ENCODE results near the gene SHB. TPM values are rescaled to one million over a fixed set of nuclear protein-coding genes. Genes with fewer than 3 reads are reported as not detected.
"Not testable (repeated sequence)": the region's sequence is repeated elsewhere in the genome, so short reads cannot be mapped to it uniquely, and the experiment has no call there.

Gene SHB
- total RNA-seq, 2 experiments from 2014 or later = 1.2 TPM

DNA sequence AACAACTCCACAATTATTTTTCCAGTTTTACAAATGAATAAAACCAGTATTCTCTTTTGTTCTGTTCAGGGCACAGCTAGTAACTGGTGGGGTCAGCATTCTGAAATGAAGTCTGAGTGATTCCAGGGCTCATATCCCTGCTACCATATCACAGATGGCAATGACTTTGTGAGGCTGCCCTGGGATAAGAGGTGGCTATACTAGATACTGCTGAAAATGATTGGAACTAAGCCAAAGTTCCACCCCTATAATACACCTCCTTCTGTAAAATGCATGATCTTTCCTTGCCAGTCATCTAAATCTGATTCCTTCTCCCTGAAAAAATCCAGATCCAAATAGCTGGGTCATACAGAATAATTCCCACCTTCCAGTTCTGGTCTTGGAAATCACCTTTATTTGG, 179.5 kb downstream of the SHB start:
- H3K27me3 Mint-ChIP-seq (ENCODE audit: low read depth) = no peaks in the 10 kb centered on the region
- no peak for DNase-seq
- H3K4me1 Mint-ChIP-seq (ENCODE audit: low read depth) = peaks cover 2% of the 10 kb centered on the region
- no peak overlapping the region for H3K27ac Mint-ChIP-seq
- H3K9me3 Mint-ChIP-seq = peaks cover 2% of the 10 kb centered on the region
- CTCF ChIA-PET = no interaction called here
- H3K4me3 Mint-ChIP-seq = no peak overlapping the region
- intact Hi-C loops (cut with micrococcal nuclease) = no loop called here
- peaks cover 45% of the 10 kb centered on the region for H3K36me3 Mint-ChIP-seq (ENCODE audit: low read depth)

DNA sequence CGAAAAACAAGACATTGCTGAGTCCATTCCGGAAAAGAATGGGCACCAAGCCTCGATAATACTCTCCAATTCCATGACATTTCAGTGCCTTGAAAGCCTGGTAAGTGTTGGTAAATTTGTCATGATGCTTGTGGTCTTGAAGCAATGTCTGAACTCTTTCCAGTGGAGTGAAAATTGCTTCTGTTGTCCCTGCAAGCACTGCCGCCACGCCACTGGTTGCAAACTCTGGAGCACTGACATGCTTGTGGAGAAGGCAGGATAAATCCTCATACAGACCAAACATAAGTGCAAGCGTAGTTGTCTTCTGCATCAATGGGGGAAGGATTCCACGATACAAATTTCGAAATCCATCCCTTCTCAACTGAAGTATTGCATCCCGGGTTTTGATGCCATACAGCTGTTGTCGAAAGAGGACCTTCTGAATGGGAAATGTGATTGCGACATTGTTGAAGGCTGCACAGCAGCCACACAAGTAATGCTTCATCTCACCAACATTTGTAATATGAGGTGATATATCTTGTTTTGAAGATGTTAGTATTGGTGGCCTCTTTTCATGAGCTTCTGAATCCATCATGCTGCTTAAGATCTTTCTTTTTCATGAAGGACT, 180.9 kb downstream of the SHB start:
- H3K4me1 Mint-ChIP-seq (ENCODE audit: low read depth); H3K27me3 Mint-ChIP-seq (ENCODE audit: low read depth); CTCF ChIA-PET; intact Hi-C loops (cut with micrococcal nuclease); H3K4me3 Mint-ChIP-seq; H3K27ac Mint-ChIP-seq; DNase-seq; H3K9me3 Mint-ChIP-seq: not testable (repeated sequence)
- H3K36me3 Mint-ChIP-seq (ENCODE audit: low read depth) = peaks cover 33% of the 10 kb centered on the region

DNA sequence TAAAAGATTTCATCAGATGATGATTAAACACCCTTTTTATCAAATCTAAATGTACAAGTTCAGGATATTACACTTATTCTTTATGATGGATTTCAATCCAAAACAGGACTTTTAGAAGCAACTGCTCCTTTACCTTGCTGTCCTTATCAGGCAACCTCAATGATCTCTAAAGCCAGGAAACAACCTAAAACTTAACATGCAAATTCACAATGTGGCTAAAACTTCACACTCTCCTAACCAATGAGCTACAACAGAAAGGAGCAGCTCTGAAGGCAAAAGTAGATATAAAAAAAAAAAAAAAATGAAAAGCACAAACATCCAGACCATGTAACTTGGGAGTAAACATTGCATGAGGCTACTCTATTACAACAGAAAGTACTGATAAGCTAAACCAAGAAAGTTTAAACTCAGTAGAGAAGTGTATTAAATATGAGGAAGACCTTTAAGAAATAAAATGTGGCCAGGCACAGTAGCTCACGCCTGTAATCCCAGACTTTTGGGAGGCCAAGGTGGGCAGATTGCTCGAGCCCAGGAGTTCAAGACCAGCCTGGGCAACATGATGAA, 188.0 kb downstream of the SHB start:
- no peak for DNase-seq
- no peak overlapping the region for H3K27ac Mint-ChIP-seq
- CTCF ChIA-PET = no interaction called here
- H3K9me3 Mint-ChIP-seq = no peaks in the 10 kb centered on the region
- intact Hi-C loops (cut with micrococcal nuclease) = no loop called here
- H3K36me3 Mint-ChIP-seq (ENCODE audit: low read depth) = peaks cover 30% of the 10 kb centered on the region
- H3K27me3 Mint-ChIP-seq (ENCODE audit: low read depth) = no peaks in the 10 kb centered on the region
- peaks cover 2% of the 10 kb centered on the region for H3K4me1 Mint-ChIP-seq (ENCODE audit: low read depth)
- no peak overlapping the region for H3K4me3 Mint-ChIP-seq

DNA sequence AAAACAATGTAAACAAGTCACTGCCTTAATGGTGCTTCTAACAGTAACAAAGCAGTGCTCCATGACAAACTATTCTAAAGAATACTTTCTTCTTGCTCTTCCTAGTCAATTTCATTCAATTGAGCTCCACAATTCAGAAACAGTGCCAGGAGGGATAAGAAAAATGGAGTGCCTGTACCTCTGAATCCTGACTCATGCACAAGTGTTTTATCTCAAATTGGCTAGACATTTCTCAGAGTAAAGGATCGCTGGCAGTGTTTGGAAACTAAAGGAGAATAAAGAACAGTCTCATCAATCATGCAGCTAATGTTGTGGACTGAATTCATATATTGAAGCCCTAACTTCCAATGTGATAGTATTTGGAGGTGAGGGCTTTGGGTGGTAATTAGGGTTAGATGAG, 192.7 kb downstream of the SHB start:
- no peak overlapping the region for H3K27ac Mint-ChIP-seq
- H3K4me3 Mint-ChIP-seq = no peak overlapping the region
- H3K9me3 Mint-ChIP-seq = no peaks in the 10 kb centered on the region
- H3K4me1 Mint-ChIP-seq (ENCODE audit: low read depth) = no peaks in the 10 kb centered on the region
- H3K36me3 Mint-ChIP-seq (ENCODE audit: low read depth) = peaks cover 21% of the 10 kb centered on the region
- CTCF ChIA-PET = no interaction called here
- no peaks in the 10 kb centered on the region for H3K27me3 Mint-ChIP-seq (ENCODE audit: low read depth)
- intact Hi-C loops (cut with micrococcal nuclease) = no loop called here
- DNase-seq = no peak

DNA sequence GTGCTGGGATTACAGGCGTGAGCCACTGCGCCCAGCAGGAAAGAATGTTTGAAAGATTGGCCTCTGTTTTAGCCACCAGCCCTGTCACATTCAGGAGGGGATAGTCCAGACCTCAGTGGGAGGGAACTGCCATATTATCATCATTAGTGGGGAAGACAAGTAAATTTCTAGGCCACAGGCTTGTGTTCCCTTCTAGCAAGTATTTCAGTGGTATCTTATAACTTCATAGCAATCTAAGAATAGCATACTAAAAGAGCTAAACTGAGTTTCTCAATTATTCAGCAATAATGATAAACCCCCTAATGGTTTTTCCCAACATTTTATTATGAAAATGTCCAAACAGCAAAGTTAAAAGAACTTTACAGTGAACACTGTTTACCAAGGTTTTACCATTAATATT, 195.1 kb downstream of the SHB start:
- CTCF ChIA-PET = no interaction called here
- no peaks in the 10 kb centered on the region for H3K9me3 Mint-ChIP-seq
- H3K4me1 Mint-ChIP-seq (ENCODE audit: low read depth) = no peaks in the 10 kb centered on the region
- intact Hi-C loops (cut with micrococcal nuclease) = no loop called here
- no peak for DNase-seq
- H3K27ac Mint-ChIP-seq = no peak overlapping the region
- no peaks in the 10 kb centered on the region for H3K27me3 Mint-ChIP-seq (ENCODE audit: low read depth)
- H3K4me3 Mint-ChIP-seq = no peak overlapping the region
- H3K36me3 Mint-ChIP-seq (ENCODE audit: low read depth) = peaks cover 14% of the 10 kb centered on the region

DNA sequence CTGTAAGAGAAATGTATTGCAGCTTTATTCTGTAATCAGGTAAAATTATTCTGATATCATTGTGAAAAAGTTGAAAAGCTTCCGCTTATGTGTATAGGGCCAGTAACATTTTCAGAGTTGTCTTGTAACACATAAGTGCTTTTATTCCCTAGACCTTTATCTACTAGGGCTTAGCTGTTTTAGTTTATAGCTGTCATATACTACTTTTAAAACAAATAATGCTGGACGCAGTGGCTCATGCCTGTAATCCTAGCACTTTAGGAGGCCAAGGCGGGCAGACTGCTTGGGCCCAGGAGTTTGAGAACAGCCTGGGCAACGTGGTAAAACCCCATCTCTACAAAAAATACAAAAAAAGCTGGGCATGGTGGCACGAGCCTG, 198.2 kb downstream of the SHB start:
- no peaks in the 10 kb centered on the region for H3K27me3 Mint-ChIP-seq (ENCODE audit: low read depth)
- H3K4me3 Mint-ChIP-seq = no peak overlapping the region
- H3K4me1 Mint-ChIP-seq (ENCODE audit: low read depth) = no peaks in the 10 kb centered on the region
- CTCF ChIA-PET = no interaction called here
- intact Hi-C loops (cut with micrococcal nuclease) = no loop called here
- H3K9me3 Mint-ChIP-seq = no peaks in the 10 kb centered on the region
- no peak overlapping the region for H3K27ac Mint-ChIP-seq
- peaks cover 4% of the 10 kb centered on the region for H3K36me3 Mint-ChIP-seq (ENCODE audit: low read depth)
- DNase-seq = no peak

DNA sequence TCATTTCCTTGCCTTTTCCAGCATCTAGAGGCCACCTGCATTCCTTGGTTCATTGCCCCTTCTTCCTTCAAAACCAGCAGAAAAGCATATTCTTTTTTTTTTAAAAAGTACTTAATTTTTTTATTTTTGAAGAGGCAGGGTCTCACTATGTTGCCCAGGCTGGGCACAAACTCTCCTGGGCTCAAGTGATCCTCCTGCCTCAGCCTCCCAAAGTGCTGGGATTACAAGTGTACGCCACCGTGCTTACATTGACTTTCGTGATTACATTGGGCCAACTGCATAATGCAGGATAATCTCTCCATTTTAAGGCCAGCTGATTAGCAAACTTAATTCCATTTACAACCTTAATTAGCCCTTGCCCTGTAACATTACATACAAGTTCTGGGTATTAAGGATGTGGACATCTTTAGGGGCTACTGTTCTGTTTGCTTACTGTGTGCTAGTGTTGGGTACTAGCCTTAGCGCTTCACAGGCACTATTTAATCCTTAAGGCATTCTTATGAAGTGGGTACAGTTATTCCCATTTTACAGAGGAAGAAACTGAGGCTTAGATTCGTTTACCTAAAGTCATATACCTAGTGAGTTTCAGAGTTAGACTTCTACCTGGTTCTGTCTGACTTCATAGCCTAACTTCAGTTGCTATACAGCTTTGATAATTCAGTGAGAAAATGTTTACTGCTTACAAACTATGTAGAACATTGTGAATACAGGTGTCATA, 198.8 kb downstream of the SHB start:
- intact Hi-C loops (cut with micrococcal nuclease) = no loop called here
- Mint-ChIP-seq H3K4me1 (ENCODE audit: low read depth) (no peaks in the 10 kb centered on the region), H3K27ac (no peak overlapping the region), H3K36me3 (ENCODE audit: low read depth) (peaks cover 4% of the 10 kb centered on the region), H3K27me3 (ENCODE audit: low read depth) (no peaks in the 10 kb centered on the region), H3K9me3 (no peaks in the 10 kb centered on the region), H3K4me3 (no peak overlapping the region)
- DNase-seq = no peak
- CTCF ChIA-PET = no interaction called here

Other genes with a start within 250 kb of the SHB start
- 10 to 100 TPM; 20.0 to 20.3 TPM for gene SLC25A51, start 165.1 kb downstream of the SHB start, total RNA-seq